Activated CD8-positive, alpha-beta T cell treated with anti-CD3 and anti-CD28 coated beads for 36 hours (primary cell): ENCODE measurements around the gene UCN. TPM values are rescaled to one million over a fixed set of nuclear protein-coding genes. Genes with fewer than 3 reads are reported as not detected.

Experiments used
- ATAC-seq: fragments of 200-7000 bp; cut with Tn5 transposase; one replicate; pipeline ENCODE4 v1.10.0; 2021; ENCODE audit warnings: mild to moderate bottlenecking, moderate library complexity
- CTCF ChIA-PET: fragments of 350-600 bp; sonication (Branson Sonifier 250); formaldehyde crosslinking; loops from one replicate; lab custom pipeline; 2021; ENCODE audit warnings: antibody characterized with exemption; lab: Charles Lee
- POLR2A ChIA-PET: fragments of 350-600 bp; sonication (Branson Sonifier 250); formaldehyde crosslinking; loops from one replicate; lab custom pipeline; 2021; ENCODE audit warnings: antibody characterized with exemption; lab: Charles Lee
- DNase-seq: peaks from one replicate; pipeline ENCODE4 v3.0.0-alpha.2; 2020
- H3K27ac Mint-ChIP-seq: one replicate; pipeline ENCODE4 v1.8.0; 2021; ENCODE audit warnings: mild to moderate bottlenecking, mixed read lengths
- H3K27me3 Mint-ChIP-seq: one replicate; pipeline ENCODE4 v1.8.0; 2021; ENCODE audit warnings: mixed read lengths
- H3K36me3 Mint-ChIP-seq: one replicate; pipeline ENCODE4 v1.8.0; 2021; ENCODE audit warnings: low read depth, mixed read lengths
- H3K4me1 Mint-ChIP-seq: one replicate; pipeline ENCODE4 v1.8.0; 2021; ENCODE audit warnings: low read depth, mixed read lengths
- H3K4me3 Mint-ChIP-seq: one replicate; pipeline ENCODE4 v1.8.0; 2021; ENCODE audit warnings: mild to moderate bottlenecking, moderate library complexity, mixed read lengths
- H3K9me3 Mint-ChIP-seq: one replicate; pipeline ENCODE4 v1.8.0; 2021; ENCODE audit warnings: mixed read lengths
- CTCF ChIP-seq: fragments of 200-600 bp; IDR thresholded peaks from one replicate; pipeline ENCODE4 v1.8.0; 2022; ENCODE audit warnings: antibody characterized with exemption, mild to moderate bottlenecking
- intact Hi-C: fragments of 100-400 bp; cut with micrococcal nuclease; formaldehyde crosslinking; loops from one replicate; pipeline ENCODE4 v1.10.0; 2022
- total RNA-seq, 2 experiments: library from RNA; stranded (reverse); gene quantifications; one replicate each; pipeline ENCODE4 v1.2.3, GENCODE V29; 2021

Gene UCN
- total RNA-seq, 2 experiments from 2014 or later = 2.5 to 2.7 TPM

GRCh38 chr2:27264753-27265535 lies 43.3 kb downstream of the UCN start:
- intact Hi-C loops = no loop called here
- peak; percentile 62 for DNase-seq
- peaks cover 24% of the 10 kb centered on the region for H3K4me1 Mint-ChIP-seq
- no peak overlapping the region for H3K27ac Mint-ChIP-seq
- TF ChIP-seq CTCF = no peak
- no peaks in the 10 kb centered on the region for H3K9me3 Mint-ChIP-seq
- H3K36me3 Mint-ChIP-seq = no peaks in the 10 kb centered on the region
- peak overlapping the region; percentile 65 for H3K4me3 Mint-ChIP-seq
- ChIA-PET CTCF (interaction anchor here (0.7 to 5.5 kb wide), 15 partner anchors 9 to 418 kb away, joined by 3 to 76 read pairs (median 4); partner anchors contain the start of genes ABHD1 and TRIM54), POLR2A (interaction anchor here (0.8 to 1.6 kb wide), 7 partner anchors 14 to 105 kb away, joined by 3 to 7 read pairs (median 3); partner anchors contain the start of genes ATRAID, EIF2B4, SLC5A6 and SNX17)
- peaks cover 38% of the 10 kb centered on the region for H3K27me3 Mint-ChIP-seq
- ATAC-seq = peak; percentile 50

GRCh38 chr2:27264253-27264752 lies 43.9 kb downstream of the UCN start:
- TF ChIP-seq CTCF = no peak
- ATAC-seq = peak; percentile 26
- peak; percentile 28 for DNase-seq
- intact Hi-C loops = no loop called here
- Mint-ChIP-seq H3K9me3 (no peaks in the 10 kb centered on the region), H3K27me3 (peaks cover 40% of the 10 kb centered on the region), H3K4me3 (peak overlapping the region; percentile 66), H3K27ac (no peak overlapping the region), H3K36me3 (no peaks in the 10 kb centered on the region), H3K4me1 (peaks cover 24% of the 10 kb centered on the region)
- CTCF ChIA-PET = interaction anchor here (0.7 to 5.5 kb wide), 10 partner anchors 9 to 177 kb away, joined by 3 to 76 read pairs (median 4); partner anchors contain the start of genes ABHD1 and TRIM54
- POLR2A ChIA-PET = interaction anchor here (1.0 to 1.6 kb wide), 6 partner anchors 13 to 53 kb away, joined by 3 to 7 read pairs (median 4); partner anchors contain the start of genes ATRAID and SLC5A6

GRCh38 chr2:27263287-27264252 lies 44.7 kb downstream of the UCN start:
- peak overlapping the region; percentile 66 for H3K4me3 Mint-ChIP-seq
- ChIA-PET CTCF (interaction anchor here (1.4 to 5.5 kb wide), 3 partner anchors 12 to 39 kb away, joined by 4 to 76 read pairs (median 38); partner anchors contain the start of gene TRIM54), POLR2A (interaction anchor here (0.6 to 1.6 kb wide), 4 partner anchors 15 to 52 kb away, joined by 3 to 4 read pairs (median 3); partner anchors contain the start of genes ATRAID and SLC5A6)
- no peak overlapping the region for H3K27ac Mint-ChIP-seq
- H3K9me3 Mint-ChIP-seq = no peaks in the 10 kb centered on the region
- H3K4me1 Mint-ChIP-seq = peaks cover 24% of the 10 kb centered on the region
- no peaks in the 10 kb centered on the region for H3K36me3 Mint-ChIP-seq
- H3K27me3 Mint-ChIP-seq = peaks cover 44% of the 10 kb centered on the region
- peak; percentile 3 for ATAC-seq
- DNase-seq = no peak
- TF ChIP-seq CTCF = no peak
- intact Hi-C loops = no loop called here

GRCh38 chr2:27262379-27263286 lies 45.6 kb downstream of the UCN start, which contains the start of gene SLC30A3:
Gene SLC30A3 (minus strand): TSS chr2:27263047. CDS start chr2:27262906, 141 bp downstream.
- TF ChIP-seq CTCF = no peak
- POLR2A ChIA-PET = interaction anchor here (0.6 kb wide), 1 partner anchor 29 kb away, joined by 3 read pairs; no protein-coding TSS in a partner anchor
- H3K4me3 Mint-ChIP-seq = peak within 1 kb of the TSS; percentile 66
- DNase-seq (peak; percentile 68), ATAC-seq (peak; percentile 74)
- no peaks in the 10 kb centered on the region for H3K36me3 Mint-ChIP-seq
- H3K9me3 Mint-ChIP-seq = no peaks in the 10 kb centered on the region
- no peak within 1 kb of the TSS for H3K27ac Mint-ChIP-seq
- intact Hi-C loops = no loop called here
- H3K27me3 Mint-ChIP-seq = peaks cover 47% of the 10 kb centered on the region
- CTCF ChIA-PET = interaction anchor here (1.1 to 5.5 kb wide), 4 partner anchors 11 to 40 kb away, joined by 4 to 76 read pairs (median 21); partner anchors contain the start of gene TRIM54
- peaks cover 24% of the 10 kb centered on the region for H3K4me1 Mint-ChIP-seq
